Tibial nerve (tissue), 4 donors: Measurements from ENCODE around the gene PALB2.

Experiments
- EP300 ChIP-seq, 2 donors: sonication (generic); formaldehyde crosslinking; IDR thresholded peaks; one replicate each; pipeline ENCODE4 v1.6.1; 2017; ENCODE audit warnings: antibody characterized with exemption in 2 of 2, mild to moderate bottlenecking in 1 of 2
- POLR2A ChIP-seq, 2 donors: fragments of 450-650 bp; IDR thresholded peaks; one replicate each; pipeline ENCODE4 v1.6.1; 2017; ENCODE audit warnings: antibody characterized with exemption in 2 of 2, mild to moderate bottlenecking in 2 of 2, moderate library complexity in 2 of 2
- TF ChIP-seq, protein P1 (sequence below), 5 experiments: fragments of 200-600 bp in 3 of 5; fragments of 450-650 bp in 2 of 5; sonication (generic) in 3 of 5; IDR thresholded peaks; one replicate each; pipeline ENCODE4 v1.5.1; 2016 to 2019; ENCODE audit warnings: antibody characterized with exemption in 5 of 5, mild to moderate bottlenecking in 3 of 5, moderate library complexity in 2 of 5

DNA sequence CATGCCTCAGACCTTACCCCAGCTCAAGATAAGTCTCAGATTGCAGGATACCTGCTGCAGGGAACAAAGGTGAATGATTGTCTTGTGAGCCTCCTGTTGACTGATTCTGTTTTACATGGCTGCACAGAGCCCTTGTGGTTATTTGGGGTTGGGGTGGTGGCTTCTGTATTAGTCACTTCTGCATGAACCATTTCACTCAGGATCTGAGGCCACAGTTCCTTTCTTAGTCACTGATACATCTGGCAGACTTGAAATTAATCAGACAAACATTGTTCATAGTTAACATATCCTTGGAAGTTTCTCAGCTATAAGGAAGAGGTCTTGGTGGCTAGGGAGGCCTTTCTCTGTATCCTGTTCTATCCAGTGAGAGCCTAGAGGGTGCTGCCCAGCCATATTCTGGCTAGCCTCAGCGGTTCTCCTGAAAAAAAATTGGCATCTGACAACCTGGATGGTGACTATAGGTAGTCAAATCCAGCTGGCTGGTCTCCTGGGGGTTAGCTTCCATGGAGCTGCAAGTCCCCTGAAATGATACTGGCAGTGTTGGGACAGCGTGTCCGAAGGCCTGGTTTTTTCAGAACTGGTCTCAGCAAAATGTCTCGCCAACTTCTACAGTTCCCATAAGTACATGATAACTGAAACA is 29.1 kb upstream of the PALB2 start:
- TF ChIP-seq POLR2A (IDR thresholded peaks at IDR 0.05) (no peak), EP300 (IDR thresholded peaks at IDR 0.05) (no peak)
- TF ChIP-seq, protein P1, sequence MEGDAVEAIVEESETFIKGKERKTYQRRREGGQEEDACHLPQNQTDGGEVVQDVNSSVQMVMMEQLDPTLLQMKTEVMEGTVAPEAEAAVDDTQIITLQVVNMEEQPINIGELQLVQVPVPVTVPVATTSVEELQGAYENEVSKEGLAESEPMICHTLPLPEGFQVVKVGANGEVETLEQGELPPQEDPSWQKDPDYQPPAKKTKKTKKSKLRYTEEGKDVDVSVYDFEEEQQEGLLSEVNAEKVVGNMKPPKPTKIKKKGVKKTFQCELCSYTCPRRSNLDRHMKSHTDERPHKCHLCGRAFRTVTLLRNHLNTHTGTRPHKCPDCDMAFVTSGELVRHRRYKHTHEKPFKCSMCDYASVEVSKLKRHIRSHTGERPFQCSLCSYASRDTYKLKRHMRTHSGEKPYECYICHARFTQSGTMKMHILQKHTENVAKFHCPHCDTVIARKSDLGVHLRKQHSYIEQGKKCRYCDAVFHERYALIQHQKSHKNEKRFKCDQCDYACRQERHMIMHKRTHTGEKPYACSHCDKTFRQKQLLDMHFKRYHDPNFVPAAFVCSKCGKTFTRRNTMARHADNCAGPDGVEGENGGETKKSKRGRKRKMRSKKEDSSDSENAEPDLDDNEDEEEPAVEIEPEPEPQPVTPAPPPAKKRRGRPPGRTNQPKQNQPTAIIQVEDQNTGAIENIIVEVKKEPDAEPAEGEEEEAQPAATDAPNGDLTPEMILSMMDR (IDR thresholded peaks at IDR 0.05), result no peak
